Activated T-cell treated with anti-CD3 and anti-CD28 coated beads, Interleukin-2, amount 50 U/mL, for 72 hours (primary cell): ENCODE data around the gene SEMA4F. TPM values are rescaled to one million over a fixed set of nuclear protein-coding genes. Genes with fewer than 3 reads are reported as not detected.
A peak's percentile ranks its signal among the peaks of the same experiment; 100 is the strongest.

Source experiments
- ATAC-seq, 2 donors: fragments of 150-1000 bp; cut with Tn5 transposase; replicated peaks in 1 of 2; 2 replicates each; pipeline ENCODE4 v1.10.0; 2021; ENCODE audit warnings: moderate library complexity in 2 of 2, mild to moderate bottlenecking in 1 of 2
- DNase-seq, 2 donors: peaks; one replicate each; pipeline ENCODE4 v3.0.0; 2021 to 2022; ENCODE audit warnings: mixed read lengths in 1 of 2
- H3K27ac Mint-ChIP-seq: one replicate; pipeline ENCODE4 v1.8.0; 2022; ENCODE audit warnings: mild to moderate bottlenecking, moderate library complexity, mixed read lengths
- H3K27me3 Mint-ChIP-seq: one replicate; pipeline ENCODE4 v1.8.0; 2022; ENCODE audit warnings: low read depth, mixed read lengths
- H3K36me3 Mint-ChIP-seq, 2 donors: one replicate each; pipeline ENCODE4 v1.8.0; 2022; ENCODE audit warnings: mixed read lengths in 2 of 2, mild to moderate bottlenecking in 1 of 2; ENCODE audit not compliant: insufficient read depth in 2 of 2
- H3K4me1 Mint-ChIP-seq: one replicate; pipeline ENCODE4 v1.8.0; 2022; ENCODE audit warnings: low read depth, mixed read lengths
- H3K4me3 Mint-ChIP-seq, 2 donors: one replicate each; pipeline ENCODE4 v1.8.0; 2022; ENCODE audit warnings: mild to moderate bottlenecking in 2 of 2, mixed read lengths in 2 of 2, moderate library complexity in 2 of 2
- H3K9me3 Mint-ChIP-seq, 2 donors: one replicate each; pipeline ENCODE4 v1.8.0; 2022; ENCODE audit warnings: mixed read lengths in 2 of 2
- total RNA-seq, 2 donors: library from RNA; stranded (reverse); gene quantifications; one replicate each; pipeline ENCODE4 v1.2.3, GENCODE V29; 2022

The SEMA4F gene
- total RNA-seq, 2 donors from 2014 or later, result 6.4 to 9.7 TPM

GRCh38 chr2:74645344-74645743 is 8.7 kb upstream of the SEMA4F start:
- ATAC-seq, result no peak
- Mint-ChIP-seq H3K27me3 (peaks cover 41% of the 10 kb centered on the region), H3K36me3 (peaks cover 0 to 2% of the 10 kb centered on the region in 2 donors), H3K4me1 (peaks cover 5% of the 10 kb centered on the region), H3K9me3 (peaks cover 0 to 1% of the 10 kb centered on the region in 2 donors), H3K4me3 (no peak overlapping the region), H3K27ac (no peak overlapping the region)
- DNase-seq, result no peak

- H3K27ac Mint-ChIP-seq, result no peak overlapping the region
- ATAC-seq, result no peak
- H3K36me3 Mint-ChIP-seq, result peaks cover 0 to 2% of the 10 kb centered on the region in 2 donors
- H3K4me1 Mint-ChIP-seq, result peaks cover 5% of the 10 kb centered on the region
- no peak for DNase-seq
- H3K27me3 Mint-ChIP-seq, result peaks cover 36% of the 10 kb centered on the region
- H3K4me3 Mint-ChIP-seq, result no peak overlapping the region
- peaks cover 0 to 1% of the 10 kb centered on the region in 2 donors for H3K9me3 Mint-ChIP-seq
These were observed 7.8 kb upstream of the SEMA4F start for GRCh38 chr2:74646201-74646600.

- Mint-ChIP-seq H3K36me3 (peaks cover 0 to 2% of the 10 kb centered on the region in 2 donors), H3K27ac (no peak overlapping the region), H3K27me3 (peaks cover 34% of the 10 kb centered on the region), H3K4me1 (peaks cover 5% of the 10 kb centered on the region), H3K9me3 (peaks cover 0 to 1% of the 10 kb centered on the region in 2 donors), H3K4me3 (no peak overlapping the region)
- DNase-seq, result no peak
- no peak for ATAC-seq
These were observed 7.1 kb upstream of the SEMA4F start for GRCh38 chr2:74646834-74647482.

- peak in 1 of 2 donors; percentile 32 for DNase-seq
- peak within 1 kb of the TSS; percentile 27 to 41 for H3K4me3 Mint-ChIP-seq
- peaks cover 5% of the 10 kb centered on the region for H3K4me1 Mint-ChIP-seq
- H3K27me3 Mint-ChIP-seq, result peaks cover 42% of the 10 kb centered on the region
- H3K9me3 Mint-ChIP-seq, result peaks cover 0 to 1% of the 10 kb centered on the region in 2 donors
- no peak within 1 kb of the TSS for H3K27ac Mint-ChIP-seq
- peaks cover 0 to 2% of the 10 kb centered on the region in 2 donors for H3K36me3 Mint-ChIP-seq
- ATAC-seq, result peak; percentile 43 to 58
These were observed 6.0 kb upstream of the SEMA4F start, which contains the start of gene M1AP for GRCh38 chr2:74648009-74648443. Gene M1AP, minus strand, starts transcription at chr2:74648330. Its CDS starts 8,055 bp downstream, at chr2:74640275.

- Mint-ChIP-seq H3K4me1 (peaks cover 13% of the 10 kb centered on the region), H3K27ac (no peak overlapping the region), H3K36me3 (peaks cover 0 to 2% of the 10 kb centered on the region in 2 donors), H3K27me3 (peaks cover 22% of the 10 kb centered on the region), H3K9me3 (no peaks in the 10 kb centered on the region), H3K4me3 (peak overlapping the region; percentile 76 to 88)
- ATAC-seq, result peak; percentile 33 to 37
- no peak for DNase-seq
These were observed 460 bp upstream of the SEMA4F start for GRCh38 chr2:74653589-74653984.

GRCh38 chr2:74655579-74655978 is 1.5 kb downstream of the SEMA4F start:
- ATAC-seq, result no peak
- Mint-ChIP-seq H3K9me3 (no peaks in the 10 kb centered on the region), H3K4me3 (peak overlapping the region in 1 of 2 donors; percentile 76)

GRCh38 chr2:74658516-74658915 is 4.5 kb downstream of the SEMA4F start:
- Mint-ChIP-seq H3K27me3 (no peaks in the 10 kb centered on the region), H3K36me3 (peaks cover 0 to 2% of the 10 kb centered on the region in 2 donors), H3K9me3 (no peaks in the 10 kb centered on the region), H3K4me3 (no peak overlapping the region), H3K4me1 (peaks cover 12% of the 10 kb centered on the region), H3K27ac (no peak overlapping the region)
- DNase-seq, result no peak
- no peak for ATAC-seq

More at GRCh38 chr2:74655579-74655978, 1.5 kb downstream of the SEMA4F start:
- Mint-ChIP-seq H3K4me1 (peaks cover 12% of the 10 kb centered on the region), H3K27me3 (peaks cover 10% of the 10 kb centered on the region), H3K36me3 (peaks cover 0 to 2% of the 10 kb centered on the region in 2 donors), H3K27ac (no peak overlapping the region)
- no peak for DNase-seq

- no peak for DNase-seq
- ATAC-seq, result no peak
- Mint-ChIP-seq H3K27me3 (no peaks in the 10 kb centered on the region), H3K36me3 (peaks cover 0 to 2% of the 10 kb centered on the region in 2 donors), H3K9me3 (no peaks in the 10 kb centered on the region), H3K4me1 (peaks cover 12% of the 10 kb centered on the region), H3K27ac (no peak overlapping the region), H3K4me3 (no peak overlapping the region)
These were observed 5.4 kb downstream of the SEMA4F start for GRCh38 chr2:74659462-74659861.

GRCh38 chr2:74668087-74668486 is 14.0 kb downstream of the SEMA4F start:
- Mint-ChIP-seq H3K27ac (no peak overlapping the region), H3K36me3 (no peaks in the 10 kb centered on the region)
- ATAC-seq, result no peak

GRCh38 chr2:74670263-74670662 is 16.2 kb downstream of the SEMA4F start:
- Mint-ChIP-seq H3K27ac (no peak overlapping the region), H3K9me3 (no peaks in the 10 kb centered on the region), H3K36me3 (no peaks in the 10 kb centered on the region), H3K27me3 (no peaks in the 10 kb centered on the region), H3K4me1 (no peaks in the 10 kb centered on the region), H3K4me3 (no peak overlapping the region)
- ATAC-seq (no peak), DNase-seq (no peak)

More at GRCh38 chr2:74668087-74668486, 14.0 kb downstream of the SEMA4F start:
- no peak for DNase-seq
- Mint-ChIP-seq H3K9me3 (no peaks in the 10 kb centered on the region), H3K4me1 (no peaks in the 10 kb centered on the region), H3K27me3 (no peaks in the 10 kb centered on the region), H3K4me3 (no peak overlapping the region)

- H3K4me1 Mint-ChIP-seq, result no peaks in the 10 kb centered on the region
- DNase-seq (no peak), ATAC-seq (no peak)
- H3K27ac Mint-ChIP-seq, result no peak overlapping the region
- peaks cover 1 to 2% of the 10 kb centered on the region in 2 donors for H3K36me3 Mint-ChIP-seq
- no peak overlapping the region for H3K4me3 Mint-ChIP-seq
- H3K27me3 Mint-ChIP-seq, result no peaks in the 10 kb centered on the region
- no peaks in the 10 kb centered on the region for H3K9me3 Mint-ChIP-seq
These were observed 17.4 kb downstream of the SEMA4F start for GRCh38 chr2:74671479-74671878.

- Mint-ChIP-seq H3K36me3 (peaks cover 2% of the 10 kb centered on the region in 2 donors), H3K9me3 (no peaks in the 10 kb centered on the region), H3K4me1 (no peaks in the 10 kb centered on the region), H3K27me3 (no peaks in the 10 kb centered on the region), H3K27ac (no peak overlapping the region), H3K4me3 (no peak overlapping the region)
- DNase-seq (no peak), ATAC-seq (no peak)
These were observed 19.9 kb downstream of the SEMA4F start for GRCh38 chr2:74673826-74674528.

- Mint-ChIP-seq H3K4me1 (no peaks in the 10 kb centered on the region), H3K9me3 (no peaks in the 10 kb centered on the region), H3K27me3 (no peaks in the 10 kb centered on the region), H3K27ac (no peak overlapping the region), H3K36me3 (peaks cover 2% of the 10 kb centered on the region in 2 donors), H3K4me3 (no peak overlapping the region)
- ATAC-seq (no peak), DNase-seq (no peak)
These were observed 21.0 kb downstream of the SEMA4F start for GRCh38 chr2:74675090-74675489.
